22Rv1 (cell line): ENCODE measurements around the gene KRT17.

Source experiments
- CTCF ChIP-seq: fragments of 450-650 bp; IDR thresholded peaks from 2 replicates; pipeline ENCODE4 v1.5.1; 2017; ENCODE audit warnings: mild to moderate bottlenecking
- ZFX ChIP-seq: fragments of 450-650 bp; IDR thresholded peaks from 2 replicates; pipeline ENCODE4 v1.6.1; 2017; ENCODE audit warnings: antibody characterized with exemption, borderline replicate concordance

GRCh38 chr17:41617698-41618097 is 6.7 kb downstream of the KRT17 start:
- TF ChIP-seq CTCF (no peak), ZFX (no peak)
